RWPE2 (cell line): ENCODE data around the gene PLPP1.

ENCODE experiments used
- ATAC-seq: fragments of 200-7000 bp; cut with Tn5 transposase; 3 replicates; pipeline ENCODE4 v1.9.1; 2021; ENCODE audit warnings: low read depth
- DNase-seq: peaks from one replicate; pipeline ENCODE4 v3.0.0-alpha.2; 2020; ENCODE audit warnings: low spot score
- H3K27ac ChIP-seq: fragments of 450-650 bp; 2 replicates; pipeline ENCODE4 v1.5.1; 2017; ENCODE audit warnings: mild to moderate bottlenecking; ENCODE audit not compliant: poor library complexity, severe bottlenecking
- H3K27me3 ChIP-seq: fragments of 250-450 bp; sonication (Bioruptor Pico); 2 replicates; pipeline ENCODE4 v1.5.1; 2021; ENCODE audit warnings: mild to moderate bottlenecking, moderate library complexity; ENCODE audit not compliant: insufficient read depth, poor library complexity, severe bottlenecking
- H3K36me3 ChIP-seq: fragments of 250-450 bp; sonication (Bioruptor Pico); 2 replicates; pipeline ENCODE4 v1.5.1; 2020; ENCODE audit warnings: low read depth, mild to moderate bottlenecking, moderate library complexity
- H3K4me1 ChIP-seq: fragments of 250-450 bp; sonication (Bioruptor Pico); 2 replicates; pipeline ENCODE4 v1.5.1; 2021; ENCODE audit warnings: mild to moderate bottlenecking, moderate library complexity; ENCODE audit not compliant: insufficient read depth, poor library complexity, severe bottlenecking
- H3K4me3 ChIP-seq: fragments of 250-450 bp; sonication (Bioruptor Pico); 2 replicates; pipeline ENCODE4 v1.5.1; 2021; ENCODE audit warnings: mild to moderate bottlenecking, moderate library complexity; ENCODE audit not compliant: severe bottlenecking
- H3K9me3 ChIP-seq: fragments of 250-450 bp; sonication (Bioruptor Pico); 2 replicates; pipeline ENCODE4 v1.5.1; 2021; ENCODE audit warnings: mild to moderate bottlenecking, moderate library complexity; ENCODE audit not compliant: severe bottlenecking
- TF ChIP-seq, protein P1 (sequence below): fragments of 450-650 bp; IDR thresholded peaks from one replicate; pipeline ENCODE4 v1.5.1; 2017; ENCODE audit warnings: mild to moderate bottlenecking, moderate library complexity; ENCODE audit not compliant: poor library complexity, severe bottlenecking

The PLPP1 gene

GRCh38 chr5:55416306-55416705 is 118.5 kb downstream of the PLPP1 start:
- no peaks in the 10 kb centered on the region for H3K9me3 ChIP-seq
- DNase-seq, result no peak
- H3K4me3 ChIP-seq, result no peak overlapping the region
- H3K4me1 ChIP-seq, result peaks cover 2% of the 10 kb centered on the region
- peaks cover 88% of the 10 kb centered on the region for H3K36me3 ChIP-seq
- no peaks in the 10 kb centered on the region for H3K27me3 ChIP-seq
- H3K27ac ChIP-seq, result no peak overlapping the region
- no peak for ATAC-seq
- TF ChIP-seq, protein P1, sequence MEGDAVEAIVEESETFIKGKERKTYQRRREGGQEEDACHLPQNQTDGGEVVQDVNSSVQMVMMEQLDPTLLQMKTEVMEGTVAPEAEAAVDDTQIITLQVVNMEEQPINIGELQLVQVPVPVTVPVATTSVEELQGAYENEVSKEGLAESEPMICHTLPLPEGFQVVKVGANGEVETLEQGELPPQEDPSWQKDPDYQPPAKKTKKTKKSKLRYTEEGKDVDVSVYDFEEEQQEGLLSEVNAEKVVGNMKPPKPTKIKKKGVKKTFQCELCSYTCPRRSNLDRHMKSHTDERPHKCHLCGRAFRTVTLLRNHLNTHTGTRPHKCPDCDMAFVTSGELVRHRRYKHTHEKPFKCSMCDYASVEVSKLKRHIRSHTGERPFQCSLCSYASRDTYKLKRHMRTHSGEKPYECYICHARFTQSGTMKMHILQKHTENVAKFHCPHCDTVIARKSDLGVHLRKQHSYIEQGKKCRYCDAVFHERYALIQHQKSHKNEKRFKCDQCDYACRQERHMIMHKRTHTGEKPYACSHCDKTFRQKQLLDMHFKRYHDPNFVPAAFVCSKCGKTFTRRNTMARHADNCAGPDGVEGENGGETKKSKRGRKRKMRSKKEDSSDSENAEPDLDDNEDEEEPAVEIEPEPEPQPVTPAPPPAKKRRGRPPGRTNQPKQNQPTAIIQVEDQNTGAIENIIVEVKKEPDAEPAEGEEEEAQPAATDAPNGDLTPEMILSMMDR, result no peak

DNA sequence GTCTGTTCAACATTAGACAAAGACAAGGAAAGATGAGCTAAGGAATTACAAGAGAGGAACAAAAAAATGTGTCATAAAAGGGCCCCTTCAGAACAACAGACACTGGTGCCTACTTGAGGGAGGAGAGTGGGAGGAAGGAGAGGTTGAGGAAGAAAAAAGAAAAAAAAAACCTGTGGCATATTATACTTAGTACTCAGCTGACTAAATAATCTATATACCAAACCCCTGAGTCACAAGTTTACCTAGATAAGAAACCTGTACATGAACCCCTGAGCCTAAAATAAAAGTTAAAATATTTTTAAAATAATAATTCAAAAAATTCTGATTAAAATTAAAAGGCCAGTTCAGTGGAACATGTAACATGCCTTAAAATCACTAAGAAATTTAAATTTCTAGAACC is 119.7 kb downstream of the PLPP1 start:
- no peaks in the 10 kb centered on the region for H3K27me3 ChIP-seq
- no peak overlapping the region for H3K4me3 ChIP-seq
- TF ChIP-seq, protein P1, result no peak
- H3K36me3 ChIP-seq, result peaks cover 88% of the 10 kb centered on the region
- peaks cover 2% of the 10 kb centered on the region for H3K4me1 ChIP-seq
- H3K9me3 ChIP-seq, result no peaks in the 10 kb centered on the region
- DNase-seq (no peak), ATAC-seq (peak; percentile 63; the same call in 1 of the 3 replicates)
- H3K27ac ChIP-seq, result no peak overlapping the region

DNA sequence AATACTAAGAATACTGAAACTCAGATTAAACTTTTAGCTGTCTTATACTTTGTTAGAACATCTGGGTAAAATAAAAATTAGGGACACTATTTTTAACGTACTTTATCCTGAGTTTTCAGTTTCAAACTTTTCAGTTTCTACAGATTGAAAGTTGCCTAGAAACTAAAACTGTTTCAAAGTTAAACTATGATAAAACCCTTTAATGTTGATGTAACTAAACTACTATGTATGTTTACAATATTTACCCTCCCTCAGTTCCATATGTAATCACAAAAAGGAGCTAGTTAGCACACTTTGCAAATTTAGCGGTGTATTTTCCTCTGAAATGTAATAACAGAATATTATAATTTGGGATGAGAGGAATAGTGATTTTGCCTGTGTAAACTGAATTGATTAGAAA is 121.1 kb downstream of the PLPP1 start:
- H3K4me1 ChIP-seq, result peaks cover 2% of the 10 kb centered on the region
- DNase-seq (no peak), ATAC-seq (no peak)
- H3K27me3 ChIP-seq, result no peaks in the 10 kb centered on the region
- no peaks in the 10 kb centered on the region for H3K9me3 ChIP-seq
- peaks cover 87% of the 10 kb centered on the region for H3K36me3 ChIP-seq
- H3K27ac ChIP-seq, result no peak overlapping the region
- TF ChIP-seq, protein P1, result no peak
- H3K4me3 ChIP-seq, result no peak overlapping the region

DNA sequence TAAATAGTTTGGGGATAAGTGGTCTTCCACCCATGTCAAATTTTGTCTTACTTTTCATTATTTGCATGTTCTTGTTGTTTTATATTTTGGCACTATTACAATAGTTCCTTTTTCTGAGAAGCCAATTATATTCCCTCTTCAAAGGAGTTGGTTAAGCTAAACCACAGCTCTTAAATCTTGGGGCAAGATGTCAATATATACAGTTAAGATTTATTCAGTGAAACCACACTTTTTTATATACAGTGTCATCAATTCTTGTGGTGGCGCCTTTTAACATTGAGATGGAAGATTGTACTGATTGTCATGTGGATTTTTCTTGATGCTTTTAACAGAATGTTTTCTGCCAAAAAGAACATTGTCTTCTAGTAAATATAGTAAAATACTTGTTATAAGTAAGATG is 122.9 kb downstream of the PLPP1 start:
- peaks cover 94% of the 10 kb centered on the region for H3K36me3 ChIP-seq
- ATAC-seq (no peak), DNase-seq (no peak)
- H3K27ac ChIP-seq, result no peak overlapping the region
- H3K4me3 ChIP-seq, result no peak overlapping the region
- H3K4me1 ChIP-seq, result peaks cover 2% of the 10 kb centered on the region
- no peaks in the 10 kb centered on the region for H3K27me3 ChIP-seq
- no peaks in the 10 kb centered on the region for H3K9me3 ChIP-seq
- TF ChIP-seq, protein P1, result no peak

DNA sequence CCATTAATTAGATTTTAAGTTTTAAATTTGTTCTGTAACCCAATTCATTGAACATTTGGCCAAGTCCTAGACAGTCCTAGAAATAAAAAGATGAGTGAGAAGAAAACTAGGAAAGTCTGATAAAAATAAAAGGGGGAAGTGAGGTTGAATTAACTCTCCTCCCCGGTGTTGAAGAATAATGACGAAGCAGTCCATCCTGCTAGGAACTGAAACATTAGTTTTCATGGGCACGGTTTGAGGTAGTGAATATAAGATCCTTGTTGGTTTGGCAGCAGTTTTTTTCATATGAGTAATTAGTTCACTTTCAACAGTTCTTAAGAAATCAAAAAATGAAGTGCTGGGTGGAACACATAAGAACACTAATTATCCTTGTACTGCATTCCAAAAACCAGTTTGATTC is 123.9 kb downstream of the PLPP1 start:
- TF ChIP-seq, protein P1, result no peak
- Histone ChIP-seq H3K36me3 (peaks cover 94% of the 10 kb centered on the region), H3K27me3 (no peaks in the 10 kb centered on the region), H3K27ac (no peak overlapping the region), H3K4me1 (no peaks in the 10 kb centered on the region), H3K9me3 (no peaks in the 10 kb centered on the region), H3K4me3 (no peak overlapping the region)
- no peak for DNase-seq
- no peak for ATAC-seq
